ENCODE data around the gene TRPM2. TPM values are rescaled to one million over a fixed set of nuclear protein-coding genes. Genes with fewer than 3 reads are reported as not detected.

Gene TRPM2
- total and polyA plus RNA-seq, 2 donors (not counting 3 experiments of a cell fraction or from before 2014, with no cell fraction given): not detected

DNA sequence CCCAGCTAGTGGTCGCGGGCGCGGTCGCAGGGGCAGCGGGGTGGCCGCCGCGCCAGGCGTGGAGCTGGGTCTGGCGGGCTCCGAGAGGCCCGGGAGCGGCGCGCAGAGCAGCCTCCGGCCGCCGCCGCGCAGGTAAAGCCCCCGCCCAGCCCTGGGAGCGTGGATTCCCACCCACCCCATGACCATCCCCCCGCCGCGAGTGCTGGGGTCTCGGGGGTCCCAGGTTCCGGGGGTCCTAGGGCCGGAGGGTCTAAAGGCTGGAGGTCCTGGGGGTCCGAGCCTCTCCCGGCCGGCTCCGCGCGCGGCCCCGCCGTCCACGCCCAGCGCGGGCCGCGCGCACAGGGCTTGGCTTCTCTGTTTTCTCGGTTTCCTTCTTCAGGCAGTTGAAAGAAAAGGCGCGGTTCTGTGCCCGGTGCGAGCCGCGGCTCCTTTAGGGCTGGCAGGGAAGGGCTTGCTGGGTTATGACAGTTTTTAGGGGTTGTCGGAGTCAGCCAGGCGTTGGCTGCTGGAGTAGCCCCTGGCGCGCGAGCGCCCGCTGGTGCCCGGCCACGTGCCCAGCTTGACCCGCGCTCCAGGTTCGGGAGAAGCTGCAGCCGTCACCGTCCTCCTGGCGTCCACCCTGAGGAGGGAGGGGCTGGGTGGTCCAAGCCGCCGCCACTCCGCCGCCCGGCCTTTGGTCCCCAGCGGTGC, 102.2 kb downstream of the TRPM2 start:
- no peaks in the 10 kb centered on the region for H3K4me1 ChIP-seq (ENCODE audit: control insufficient read depth, extremely low read depth, insufficient read depth, low read length)

More for the DNA sequence above, 102.2 kb downstream of the TRPM2 start:
- no peaks in the 10 kb centered on the region for H3K9me3 ChIP-seq (replicated peaks; ENCODE audit: control insufficient read depth, insufficient read depth, low read length)
- H2AFZ ChIP-seq (ENCODE audit: low read depth, low read length): peak overlapping the region; percentile 84
- no peaks in the 10 kb centered on the region for H3K9me1 ChIP-seq (replicated peaks; ENCODE audit: control insufficient read depth, extremely low read depth, insufficient read depth, low read length)
- CTCF ChIA-PET: interaction anchor here (1.0 to 1.3 kb wide), 4 partner anchors 18 to 338 kb away, joined by 3 to 4 read pairs (median 3); no protein-coding TSS in a partner anchor
- H3K36me3 ChIP-seq (ENCODE audit: control insufficient read depth in 2 of 2, extremely low read depth in 1 of 2, insufficient read depth in 2 of 2, low read length in 2 of 2): no peaks in the 10 kb centered on the region
- no peak overlapping the region for H3K27ac ChIP-seq (ENCODE audit: insufficient read depth, low read depth, low read length)
- H3K27me3 ChIP-seq (ENCODE audit: control insufficient read depth in 2 of 2, insufficient read depth in 2 of 2, low read length in 2 of 2): peaks cover 0 to 3% of the 10 kb centered on the region in 2 experiments
- no peak for FAIRE-seq
- peak; percentile 27 for DNase-seq (ENCODE audit: low read depth, low spot score)
- no TSS peak for BruUV-seq (replicated peaks)
- dilution Hi-C loops (cut with MboI; ENCODE audit: extremely low pct_ligation_motif_present, low sequenced_read_pairs) (no loop called here), intact Hi-C loops (cut with micrococcal nuclease) (loop anchor here (10.0 kb wide), 1 partner anchor 111 kb away; no protein-coding TSS in a partner anchor)
- peak overlapping the region; percentile 62 to 82 (median 64) for H3K4me3 ChIP-seq (replicated peaks in 1 of 3; ENCODE audit: insufficient read depth in 1 of 3, low read depth in 1 of 3, low read length in 3 of 3)
- no peaks in the 10 kb centered on the region for H3K79me2 ChIP-seq (ENCODE audit: control insufficient read depth, insufficient read depth, low read length)
- H3K9ac ChIP-seq (replicated peaks; ENCODE audit: extremely low read depth, insufficient read depth, low read length): no peak overlapping the region
- POLR2A ChIA-PET: no interaction called here
- H3K4me2 ChIP-seq (ENCODE audit: insufficient read depth, low read length): peak overlapping the region; percentile 53
- TF ChIP-seq, protein P1, sequence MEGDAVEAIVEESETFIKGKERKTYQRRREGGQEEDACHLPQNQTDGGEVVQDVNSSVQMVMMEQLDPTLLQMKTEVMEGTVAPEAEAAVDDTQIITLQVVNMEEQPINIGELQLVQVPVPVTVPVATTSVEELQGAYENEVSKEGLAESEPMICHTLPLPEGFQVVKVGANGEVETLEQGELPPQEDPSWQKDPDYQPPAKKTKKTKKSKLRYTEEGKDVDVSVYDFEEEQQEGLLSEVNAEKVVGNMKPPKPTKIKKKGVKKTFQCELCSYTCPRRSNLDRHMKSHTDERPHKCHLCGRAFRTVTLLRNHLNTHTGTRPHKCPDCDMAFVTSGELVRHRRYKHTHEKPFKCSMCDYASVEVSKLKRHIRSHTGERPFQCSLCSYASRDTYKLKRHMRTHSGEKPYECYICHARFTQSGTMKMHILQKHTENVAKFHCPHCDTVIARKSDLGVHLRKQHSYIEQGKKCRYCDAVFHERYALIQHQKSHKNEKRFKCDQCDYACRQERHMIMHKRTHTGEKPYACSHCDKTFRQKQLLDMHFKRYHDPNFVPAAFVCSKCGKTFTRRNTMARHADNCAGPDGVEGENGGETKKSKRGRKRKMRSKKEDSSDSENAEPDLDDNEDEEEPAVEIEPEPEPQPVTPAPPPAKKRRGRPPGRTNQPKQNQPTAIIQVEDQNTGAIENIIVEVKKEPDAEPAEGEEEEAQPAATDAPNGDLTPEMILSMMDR (IDR thresholded peaks at IDR 0.05; ENCODE audit: extremely low read depth in 1 of 2, insufficient read depth in 1 of 2, low read depth in 1 of 2, low read length in 2 of 2): peak; percentile 21 to 48
- no peak for TF ChIP-seq MYC (IDR thresholded peaks at IDR 0.05; ENCODE audit: low read depth, low read length)
- TF ChIP-seq, protein P2, sequence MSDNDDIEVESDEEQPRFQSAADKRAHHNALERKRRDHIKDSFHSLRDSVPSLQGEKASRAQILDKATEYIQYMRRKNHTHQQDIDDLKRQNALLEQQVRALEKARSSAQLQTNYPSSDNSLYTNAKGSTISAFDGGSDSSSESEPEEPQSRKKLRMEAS (IDR thresholded peaks at IDR 0.05; ENCODE audit: insufficient read depth, insufficient read length): peak; percentile 29
- H4K20me1 ChIP-seq (replicated peaks; ENCODE audit: control insufficient read depth, extremely low read depth, insufficient read depth, low read length): no peaks in the 10 kb centered on the region

Data from endothelial cell of umbilical vein (primary cell).